Astrocyte of the cerebellum (primary cell): ENCODE results near the gene ITSN2.

Experiments used
- DNase-seq: peaks from one replicate; pipeline ENCODE4 v3.0.0-alpha.2; 2011; ENCODE audit warnings: low read depth
- H3K4me3 ChIP-seq: 2 replicates; pipeline ENCODE4 v1.5.1; 2011; ENCODE audit warnings: mild to moderate bottlenecking, low read depth, low read length, moderate library complexity
- CTCF ChIP-seq: IDR thresholded peaks from 2 replicates; pipeline ENCODE4 v1.5.1; 2012; ENCODE audit warnings: low read length, low read depth, moderate library complexity, mild to moderate bottlenecking; ENCODE audit errors: missing control alignments
- in situ Hi-C: cut with HindIII; loops from 2 replicates; pipeline ENCODE4 v1.10.0; 2017; ENCODE audit warnings: low sequenced_read_pairs

ITSN2 gene

GRCh38 chr2:24280161-24280560 is 80.2 kb downstream of the ITSN2 start:
- in situ Hi-C loops, result no loop called here
- H3K4me3 ChIP-seq, result no peak overlapping the region
- TF ChIP-seq CTCF, result no peak
- DNase-seq, result no peak

GRCh38 chr2:24276349-24276899 is 83.9 kb downstream of the ITSN2 start:
- in situ Hi-C loops, result no loop called here
- no peak for DNase-seq
- no peak for TF ChIP-seq CTCF
- H3K4me3 ChIP-seq, result no peak overlapping the region

GRCh38 chr2:24274809-24275208 is 85.5 kb downstream of the ITSN2 start:
- H3K4me3 ChIP-seq, result no peak overlapping the region
- in situ Hi-C loops, result no loop called here
- TF ChIP-seq CTCF, result no peak
- DNase-seq, result no peak

- H3K4me3 ChIP-seq, result no peak overlapping the region
- TF ChIP-seq CTCF, result no peak
- in situ Hi-C loops, result no loop called here
- no peak for DNase-seq
Observed at GRCh38 chr2:24273598-24273997, 86.7 kb downstream of the ITSN2 start.

- in situ Hi-C loops, result no loop called here
- no peak for DNase-seq
- TF ChIP-seq CTCF, result no peak
- H3K4me3 ChIP-seq, result no peak overlapping the region
Observed at GRCh38 chr2:24272907-24273306, 87.4 kb downstream of the ITSN2 start.

GRCh38 chr2:24272161-24272802 is 88.1 kb downstream of the ITSN2 start:
- no peak for TF ChIP-seq CTCF
- no peak for DNase-seq
- H3K4me3 ChIP-seq, result no peak overlapping the region
- in situ Hi-C loops, result no loop called here

- TF ChIP-seq CTCF, result no peak
- no peak for DNase-seq
- no peak overlapping the region for H3K4me3 ChIP-seq
- in situ Hi-C loops, result no loop called here
Observed at GRCh38 chr2:24269265-24269664, 91.1 kb downstream of the ITSN2 start.
